ENCODE data around the gene HCLS1. TPM values are rescaled to one million over a fixed set of nuclear protein-coding genes. Genes with fewer than 3 reads are reported as not detected.

Gene HCLS1
- total RNA-seq, 2 donors from 2014 or later = 0.53 to 1.3 TPM

DNA sequence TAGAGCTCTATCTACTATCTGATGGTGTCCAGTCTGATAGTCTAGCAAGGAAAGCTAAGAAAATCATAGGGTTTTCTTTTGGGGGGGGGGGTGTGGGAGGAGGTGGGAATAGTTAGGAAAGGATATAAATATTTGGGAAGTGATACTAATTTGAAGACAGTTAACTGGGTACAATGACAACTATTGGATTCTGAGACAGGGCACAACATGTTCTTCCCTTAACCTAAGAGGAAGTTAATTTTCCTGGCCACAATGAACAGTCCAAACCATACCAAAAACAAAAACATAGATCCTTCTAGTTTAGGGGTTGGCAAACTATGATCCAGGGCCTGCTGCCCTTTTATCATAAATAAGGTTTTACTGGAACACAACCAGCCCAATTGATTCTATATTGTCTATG, 10.0 kb upstream of the HCLS1 start:
- peaks cover 65% of the 10 kb centered on the region for H3K36me3 Mint-ChIP-seq (ENCODE audit: low read depth)
- Histone ChIP-seq H3K4me3 (ENCODE audit: low read length) (no peak overlapping the region), H3K9me3 (ENCODE audit: control insufficient read depth, low read length) (no peaks in the 10 kb centered on the region), H3K9ac (ENCODE audit: extremely low read depth, low read length, poor library complexity, severe bottlenecking) (no peak overlapping the region), H3K27me3 (ENCODE audit: control insufficient read depth, insufficient read depth, low read length, poor library complexity, severe bottlenecking) (no peaks in the 10 kb centered on the region), H3K4me1 (ENCODE audit: control insufficient read depth, insufficient read depth, low read length) (no peaks in the 10 kb centered on the region), H3K27ac (ENCODE audit: low read depth, low read length) (no peak overlapping the region), H3K36me3 (ENCODE audit: control insufficient read depth, insufficient read depth, low read length) (peaks cover 89% of the 10 kb centered on the region)
- no peaks in the 10 kb centered on the region for H3K9me3 Mint-ChIP-seq
- DNase-seq = no peak
- no peaks in the 10 kb centered on the region for H3K4me1 Mint-ChIP-seq
- no peaks in the 10 kb centered on the region for H3K27me3 Mint-ChIP-seq (ENCODE audit: insufficient read depth)
- H3K4me3 Mint-ChIP-seq = no peak overlapping the region
- no peak overlapping the region for H3K27ac Mint-ChIP-seq
- TF ChIP-seq, protein P1, sequence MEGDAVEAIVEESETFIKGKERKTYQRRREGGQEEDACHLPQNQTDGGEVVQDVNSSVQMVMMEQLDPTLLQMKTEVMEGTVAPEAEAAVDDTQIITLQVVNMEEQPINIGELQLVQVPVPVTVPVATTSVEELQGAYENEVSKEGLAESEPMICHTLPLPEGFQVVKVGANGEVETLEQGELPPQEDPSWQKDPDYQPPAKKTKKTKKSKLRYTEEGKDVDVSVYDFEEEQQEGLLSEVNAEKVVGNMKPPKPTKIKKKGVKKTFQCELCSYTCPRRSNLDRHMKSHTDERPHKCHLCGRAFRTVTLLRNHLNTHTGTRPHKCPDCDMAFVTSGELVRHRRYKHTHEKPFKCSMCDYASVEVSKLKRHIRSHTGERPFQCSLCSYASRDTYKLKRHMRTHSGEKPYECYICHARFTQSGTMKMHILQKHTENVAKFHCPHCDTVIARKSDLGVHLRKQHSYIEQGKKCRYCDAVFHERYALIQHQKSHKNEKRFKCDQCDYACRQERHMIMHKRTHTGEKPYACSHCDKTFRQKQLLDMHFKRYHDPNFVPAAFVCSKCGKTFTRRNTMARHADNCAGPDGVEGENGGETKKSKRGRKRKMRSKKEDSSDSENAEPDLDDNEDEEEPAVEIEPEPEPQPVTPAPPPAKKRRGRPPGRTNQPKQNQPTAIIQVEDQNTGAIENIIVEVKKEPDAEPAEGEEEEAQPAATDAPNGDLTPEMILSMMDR (conservative IDR thresholded peaks at IDR 0.05) = no peak

DNA sequence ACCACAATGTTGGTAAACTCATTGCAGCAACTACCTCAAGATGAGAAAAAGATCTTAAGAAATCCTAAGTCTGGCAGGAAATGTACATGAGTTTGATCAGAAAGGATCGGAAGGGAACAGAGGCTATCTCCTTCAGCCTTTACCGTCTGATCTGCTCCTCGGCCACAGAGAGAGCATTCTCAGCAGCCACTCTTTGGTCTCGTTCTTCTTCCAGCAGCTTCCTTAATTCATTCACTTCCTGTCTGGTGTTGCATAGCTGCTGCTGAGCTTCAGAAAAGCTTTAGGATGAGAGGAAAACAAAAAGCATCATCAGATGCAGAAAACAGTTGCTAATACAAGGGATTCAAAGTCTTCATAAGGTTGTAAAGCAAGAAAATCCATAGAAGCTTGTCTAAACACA, 6.6 kb upstream of the HCLS1 start:
- H3K27me3 Mint-ChIP-seq (ENCODE audit: insufficient read depth) = no peaks in the 10 kb centered on the region
- no peak overlapping the region for H3K4me3 Mint-ChIP-seq
- Histone ChIP-seq H3K9ac (ENCODE audit: extremely low read depth, low read length, poor library complexity, severe bottlenecking) (no peak overlapping the region), H3K4me1 (ENCODE audit: control insufficient read depth, insufficient read depth, low read length) (no peaks in the 10 kb centered on the region), H3K27me3 (ENCODE audit: control insufficient read depth, insufficient read depth, low read length, poor library complexity, severe bottlenecking) (no peaks in the 10 kb centered on the region), H3K9me3 (ENCODE audit: control insufficient read depth, low read length) (no peaks in the 10 kb centered on the region), H3K4me3 (ENCODE audit: low read length) (no peak overlapping the region), H3K27ac (ENCODE audit: low read depth, low read length) (no peak overlapping the region), H3K36me3 (ENCODE audit: control insufficient read depth, insufficient read depth, low read length) (peaks cover 89% of the 10 kb centered on the region)
- DNase-seq = no peak
- H3K9me3 Mint-ChIP-seq = no peaks in the 10 kb centered on the region
- no peak overlapping the region for H3K27ac Mint-ChIP-seq
- WGBS, 2 experiments (ENCODE audit: insufficient coverage in 1 of 2, insufficient read length in 1 of 2) = 92 to 100% methylated on average over 3 to 4 of the region's 4 CpGs
- peaks cover 62% of the 10 kb centered on the region for H3K36me3 Mint-ChIP-seq (ENCODE audit: low read depth)
- TF ChIP-seq, protein P1 (conservative IDR thresholded peaks at IDR 0.05) = no peak
- no peaks in the 10 kb centered on the region for H3K4me1 Mint-ChIP-seq

DNA sequence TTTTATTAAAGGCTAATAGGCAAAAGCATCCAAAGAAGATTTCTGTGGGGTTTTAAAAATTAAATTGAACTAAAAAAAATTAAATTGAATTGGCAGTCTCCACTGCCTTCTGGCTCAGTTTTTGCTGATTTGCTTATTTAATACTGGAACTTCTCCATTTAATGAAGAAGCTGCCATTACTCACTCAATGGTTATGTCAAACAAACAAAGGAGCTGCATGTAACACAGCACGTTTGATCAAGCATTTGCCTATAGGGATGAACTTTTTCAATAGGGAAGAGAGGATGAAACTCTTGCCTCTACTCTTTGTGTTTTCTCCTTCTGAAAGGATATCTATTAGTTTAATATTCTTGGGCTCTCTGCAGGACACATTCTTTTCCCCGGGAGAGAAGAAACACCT, 4.8 kb upstream of the HCLS1 start:
- TF ChIP-seq, protein P1 (conservative IDR thresholded peaks at IDR 0.05) = no peak
- H3K4me1 ChIP-seq (ENCODE audit: control insufficient read depth, insufficient read depth, low read length) = no peaks in the 10 kb centered on the region
- Mint-ChIP-seq H3K36me3 (ENCODE audit: low read depth) (peaks cover 53% of the 10 kb centered on the region), H3K4me1 (no peaks in the 10 kb centered on the region), H3K27ac (no peak overlapping the region), H3K27me3 (ENCODE audit: insufficient read depth) (no peaks in the 10 kb centered on the region), H3K9me3 (no peaks in the 10 kb centered on the region), H3K4me3 (no peak overlapping the region)
- H3K27me3 ChIP-seq (ENCODE audit: control insufficient read depth, insufficient read depth, low read length, poor library complexity, severe bottlenecking) = no peaks in the 10 kb centered on the region
- H3K36me3 ChIP-seq (ENCODE audit: control insufficient read depth, insufficient read depth, low read length) = peaks cover 74% of the 10 kb centered on the region
- H3K27ac ChIP-seq (ENCODE audit: low read depth, low read length) = no peak overlapping the region
- H3K9me3 ChIP-seq (ENCODE audit: control insufficient read depth, low read length) = no peaks in the 10 kb centered on the region
- H3K9ac ChIP-seq (ENCODE audit: extremely low read depth, low read length, poor library complexity, severe bottlenecking) = no peak overlapping the region
- DNase-seq = no peak
- WGBS, 2 experiments (ENCODE audit: insufficient coverage in 1 of 2, insufficient read length in 1 of 2) = 67 to 88% methylated on average over 1 to 2 of the region's 2 CpGs
- no peak overlapping the region for H3K4me3 ChIP-seq (ENCODE audit: low read length)
